Suprapubic skin (tissue), 4 donors: ENCODE measurements around the gene NACC2.

Experiments
- CTCF ChIP-seq, 2 donors: fragments of 200-600 bp in 1 of 2; fragments of 450-650 bp in 1 of 2; sonication (generic) in 1 of 2; IDR thresholded peaks; one replicate each; pipeline ENCODE4 v1.5.1; 2016 to 2019; ENCODE audit warnings: antibody characterized with exemption in 2 of 2, mild to moderate bottlenecking in 1 of 2, moderate library complexity in 1 of 2
- POLR2A ChIP-seq, 2 donors: fragments of 450-650 bp; IDR thresholded peaks; one replicate each; pipeline ENCODE4 v1.6.1; 2017; ENCODE audit warnings: antibody characterized with exemption in 2 of 2, mild to moderate bottlenecking in 2 of 2, moderate library complexity in 2 of 2
- POLR2AphosphoS5 ChIP-seq, 3 donors: sonication (generic); formaldehyde crosslinking; IDR thresholded peaks; one replicate each; pipeline ENCODE4 v1.6.1; 2017; ENCODE audit warnings: antibody characterized with exemption in 3 of 3

- TF ChIP-seq POLR2A (IDR thresholded peaks at IDR 0.05) (no peak), POLR2AphosphoS5 (IDR thresholded peaks at IDR 0.05) (no peak), CTCF (IDR thresholded peaks at IDR 0.05) (no peak)
These were observed at the start of gene NACC2 for GRCh38 chr9:136095070-136096058.
